Measurements from ENCODE around the gene PODN.

DNA sequence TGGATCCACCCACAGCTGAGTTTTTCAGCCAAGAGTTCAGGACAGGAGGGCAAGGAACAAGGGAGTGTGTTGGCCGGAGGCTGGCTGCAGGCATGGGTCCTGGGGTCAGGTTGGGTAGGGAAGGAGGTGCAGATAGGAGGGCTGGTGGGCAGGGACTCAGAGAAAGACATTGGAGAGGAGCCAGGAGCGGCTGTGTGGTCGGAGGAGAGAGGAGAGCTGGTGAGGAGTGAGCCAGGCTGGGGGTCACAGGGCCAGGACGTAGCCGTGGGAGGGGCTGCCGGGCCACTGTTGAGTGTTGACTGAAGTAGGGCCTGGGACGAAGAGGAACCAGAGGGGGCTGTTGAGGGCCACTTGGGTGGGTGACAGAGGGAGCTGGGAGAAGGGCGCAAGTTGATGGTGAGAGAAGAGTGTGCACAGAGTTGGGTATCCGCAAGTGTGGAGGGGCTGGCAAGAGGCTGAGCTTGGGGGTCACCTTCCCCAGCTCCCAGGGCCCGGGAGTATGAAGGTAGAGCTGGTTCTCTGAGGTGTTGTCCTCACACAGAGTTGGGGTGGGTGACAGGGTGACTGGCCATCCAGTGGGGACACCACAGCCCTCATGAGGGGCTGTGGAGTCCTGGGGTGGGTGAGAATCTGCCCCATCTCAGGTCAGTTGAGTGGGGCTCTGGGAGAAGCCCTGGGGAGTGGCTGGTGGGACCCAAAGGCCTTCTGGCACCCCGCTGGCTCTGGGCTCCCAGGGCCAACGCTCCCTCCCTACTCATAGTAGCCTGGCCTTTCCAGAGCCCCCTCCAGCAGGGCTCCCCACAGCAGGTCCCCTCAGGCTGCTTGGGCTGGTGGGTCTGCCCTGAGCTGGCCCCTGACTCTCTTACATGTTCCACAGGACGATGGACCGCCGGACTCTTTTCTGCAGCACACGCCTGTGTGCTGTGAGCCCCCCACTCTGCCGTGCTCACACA is 21.9 kb downstream of the PODN start:
- TF ChIP-seq GATA2 (IDR thresholded peaks at IDR 0.05; ENCODE audit: low read depth, low read length), result no peak
- TF ChIP-seq GATA3 (IDR thresholded peaks at IDR 0.05; ENCODE audit: low read depth, low read length), result no peak

Data from SH-SY5Y (cell line).